OCI-LY7 (cell line): ENCODE measurements around the gene CRIM1. TPM values are rescaled to one million over a fixed set of nuclear protein-coding genes. Genes with fewer than 3 reads are reported as not detected.

ENCODE experiments used
- BruUV-seq: library from RNA; stranded (reverse); fragments of 400-500 nt; replicated peaks from 2 replicates; lab custom pipeline; 2021; lab: Mats Ljungman, UMichigan
- CTCF ChIA-PET: fragments of 300-600 bp; sonication (Branson Sonifier 250); formaldehyde crosslinking; loops from one replicate; lab custom pipeline; 2022; ENCODE audit warnings: antibody characterized with exemption; ENCODE audit not compliant: unreplicated experiment; lab: Charles Lee
- POLR2A ChIA-PET: fragments of 300-600 bp; sonication (Branson Sonifier 250); formaldehyde crosslinking; loops from one replicate; lab custom pipeline; 2022; ENCODE audit warnings: antibody characterized with exemption; lab: Charles Lee
- DNase-seq: peaks from one replicate; pipeline ENCODE4 v3.0.0-alpha.2; 2015; ENCODE audit warnings: low spot score
- H2AFZ ChIP-seq: fragments of 200-600 bp; sonication (generic), shearing (Covaris generic); 2 replicates; pipeline ENCODE4 v1.6.1; 2014; ENCODE audit warnings: mild to moderate bottlenecking, antibody characterized with exemption, low read length, moderate library complexity
- H3K27ac ChIP-seq: fragments of 200-600 bp; sonication (generic); 2 replicates; pipeline ENCODE4 v1.5.1; 2014; ENCODE audit warnings: mixed run types, low read depth, mild to moderate bottlenecking, moderate library complexity, low read length, inconsistent platforms; ENCODE audit not compliant: poor library complexity, severe bottlenecking
- H3K36me3 ChIP-seq: fragments of 200-600 bp; sonication (generic); 2 replicates; pipeline ENCODE4 v1.6.1; 2014; ENCODE audit warnings: mild to moderate bottlenecking, antibody characterized with exemption, low read length, moderate library complexity, mixed read lengths; ENCODE audit not compliant: insufficient read depth
- H3K4me1 ChIP-seq: fragments of 200-600 bp; sonication (generic); 2 replicates; pipeline ENCODE4 v1.5.1; 2014; ENCODE audit warnings: mild to moderate bottlenecking, low read length; ENCODE audit not compliant: insufficient read depth, poor library complexity, severe bottlenecking
- H3K4me2 ChIP-seq: fragments of 200-600 bp; sonication (generic); 2 replicates; pipeline ENCODE4 v1.6.1; 2014; ENCODE audit warnings: mild to moderate bottlenecking, low read length
- H3K4me3 ChIP-seq: fragments of 200-600 bp; sonication (generic); 2 replicates; pipeline ENCODE4 v1.5.1; 2014; ENCODE audit warnings: mild to moderate bottlenecking, low read depth, low read length; ENCODE audit not compliant: poor library complexity, severe bottlenecking
- H3K79me2 ChIP-seq: fragments of 200-600 bp; sonication (generic); 2 replicates; pipeline ENCODE4 v1.6.1; 2016; ENCODE audit warnings: low read depth, mild to moderate bottlenecking, low read length, moderate library complexity, mixed read lengths; ENCODE audit not compliant: insufficient read depth
- H3K9me2 ChIP-seq: fragments of 200-600 bp; sonication (generic); 2 replicates; pipeline ENCODE4 v1.6.1; 2016; ENCODE audit warnings: mild to moderate bottlenecking, low read length, mixed read lengths; ENCODE audit not compliant: insufficient read depth
- H3K9me3 ChIP-seq: fragments of 200-600 bp; sonication (generic); 2 replicates; pipeline ENCODE4 v1.6.1; 2014; ENCODE audit warnings: mild to moderate bottlenecking, mixed run types, low read length, mixed read lengths
- H4K20me1 ChIP-seq: fragments of 200-600 bp; sonication (generic); 2 replicates; pipeline ENCODE4 v1.6.1; 2014; ENCODE audit warnings: mild to moderate bottlenecking, antibody characterized with exemption, low read length, moderate library complexity, mixed read lengths; ENCODE audit not compliant: insufficient read depth
- EZH2phosphoT487 ChIP-seq: fragments of 200-600 bp; sonication (generic); IDR thresholded peaks from 2 replicates; pipeline ENCODE4 v1.6.1; 2018; ENCODE audit warnings: low read depth, borderline replicate concordance, mild to moderate bottlenecking, mixed run types, antibody characterized with exemption, low read length, moderate library complexity, mixed read lengths
- intact Hi-C: fragments of 100-400 bp; cut with micrococcal nuclease; formaldehyde crosslinking; loops from one replicate; pipeline ENCODE4 v1.10.0; 2022; ENCODE audit not compliant: unreplicated experiment
- total RNA-seq, 2 experiments: library from RNA; depleted of rRNA in 1 of 2; stranded (reverse); fragments of >200 nt in 1 of 2; shearing (Covaris generic) in 1 of 2; gene quantifications; 2 replicates each; pipeline ENCODE4 v1.2.3, GENCODE V29; 2014 to 2022
- TF ChIP-seq, protein P1 (sequence below): fragments of 200-600 bp; sonication (generic); conservative IDR thresholded peaks from 2 replicates; pipeline ENCODE4 v1.5.1; 2014; ENCODE audit warnings: mild to moderate bottlenecking, antibody characterized with exemption, low read length, moderate library complexity, mixed read lengths

Gene CRIM1
- total RNA-seq, 2 experiments from 2014 or later = 37.0 to 47.4 TPM

- no TSS peak for BruUV-seq
- H3K9me2 ChIP-seq = no peaks in the 10 kb centered on the region
- H3K4me3 ChIP-seq = no peak overlapping the region
- H3K4me1 ChIP-seq = no peaks in the 10 kb centered on the region
- intact Hi-C loops = no loop called here
- H3K79me2 ChIP-seq = peaks cover 19% of the 10 kb centered on the region; the same call in 1 of the 2 replicates
- H3K9me3 ChIP-seq = no peaks in the 10 kb centered on the region
- ChIA-PET POLR2A (interaction anchor here (0.8 kb wide), 1 partner anchor 131 kb away, joined by 3 read pairs; no protein-coding TSS in a partner anchor), CTCF (no interaction called here)
- no peak overlapping the region for H2AFZ ChIP-seq
- DNase-seq = no peak
- H3K27ac ChIP-seq = no peak overlapping the region
- peaks cover 10% of the 10 kb centered on the region for H4K20me1 ChIP-seq
- H3K4me2 ChIP-seq = no peak overlapping the region
- no peaks in the 10 kb centered on the region for H3K36me3 ChIP-seq
- TF ChIP-seq EZH2phosphoT487 = no peak
- TF ChIP-seq, protein P1, sequence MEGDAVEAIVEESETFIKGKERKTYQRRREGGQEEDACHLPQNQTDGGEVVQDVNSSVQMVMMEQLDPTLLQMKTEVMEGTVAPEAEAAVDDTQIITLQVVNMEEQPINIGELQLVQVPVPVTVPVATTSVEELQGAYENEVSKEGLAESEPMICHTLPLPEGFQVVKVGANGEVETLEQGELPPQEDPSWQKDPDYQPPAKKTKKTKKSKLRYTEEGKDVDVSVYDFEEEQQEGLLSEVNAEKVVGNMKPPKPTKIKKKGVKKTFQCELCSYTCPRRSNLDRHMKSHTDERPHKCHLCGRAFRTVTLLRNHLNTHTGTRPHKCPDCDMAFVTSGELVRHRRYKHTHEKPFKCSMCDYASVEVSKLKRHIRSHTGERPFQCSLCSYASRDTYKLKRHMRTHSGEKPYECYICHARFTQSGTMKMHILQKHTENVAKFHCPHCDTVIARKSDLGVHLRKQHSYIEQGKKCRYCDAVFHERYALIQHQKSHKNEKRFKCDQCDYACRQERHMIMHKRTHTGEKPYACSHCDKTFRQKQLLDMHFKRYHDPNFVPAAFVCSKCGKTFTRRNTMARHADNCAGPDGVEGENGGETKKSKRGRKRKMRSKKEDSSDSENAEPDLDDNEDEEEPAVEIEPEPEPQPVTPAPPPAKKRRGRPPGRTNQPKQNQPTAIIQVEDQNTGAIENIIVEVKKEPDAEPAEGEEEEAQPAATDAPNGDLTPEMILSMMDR = no peak
Observed at GRCh38 chr2:36369163-36369562, 13.6 kb downstream of the CRIM1 start.

DNA sequence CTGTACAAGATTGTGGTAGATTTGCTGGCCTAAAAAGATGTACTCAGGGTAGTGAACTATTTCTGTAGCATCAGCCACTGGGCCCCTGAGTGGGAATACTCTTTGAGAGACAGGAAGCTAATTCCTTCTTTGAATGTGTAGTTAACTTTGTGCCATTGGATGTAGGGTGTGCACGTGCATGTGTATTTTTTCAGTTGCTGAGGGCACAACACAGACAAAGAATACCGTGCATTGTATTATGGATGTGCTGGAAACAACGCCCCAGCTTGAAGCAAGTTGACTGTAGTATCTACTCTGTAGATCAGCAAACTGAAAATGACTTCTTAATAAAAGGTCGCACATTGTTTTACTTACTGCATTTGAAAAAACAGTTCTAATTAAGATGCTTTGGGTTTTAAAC, 14.1 kb downstream of the CRIM1 start:
- H3K79me2 ChIP-seq = peaks cover 16% of the 10 kb centered on the region; the same call in 1 of the 2 replicates
- CTCF ChIA-PET = interaction anchor here (0.6 kb wide), 1 partner anchor 238 kb away, joined by 3 read pairs; no protein-coding TSS in a partner anchor
- no peaks in the 10 kb centered on the region for H3K4me1 ChIP-seq
- DNase-seq = no peak
- H3K9me3 ChIP-seq = no peaks in the 10 kb centered on the region
- POLR2A ChIA-PET = interaction anchor here (0.6 to 1.0 kb wide), 8 partner anchors 9 to 846 kb away, joined by 3 to 9 read pairs (median 3); no protein-coding TSS in a partner anchor
- H2AFZ ChIP-seq = no peak overlapping the region
- H3K4me2 ChIP-seq = no peak overlapping the region
- no TSS peak for BruUV-seq
- no peak overlapping the region for H3K27ac ChIP-seq
- no peaks in the 10 kb centered on the region for H3K9me2 ChIP-seq
- no peak overlapping the region for H3K4me3 ChIP-seq
- no peak for TF ChIP-seq EZH2phosphoT487
- TF ChIP-seq, protein P1 = no peak
- H4K20me1 ChIP-seq = peaks cover 9% of the 10 kb centered on the region
- intact Hi-C loops = no loop called here
- no peaks in the 10 kb centered on the region for H3K36me3 ChIP-seq

DNA sequence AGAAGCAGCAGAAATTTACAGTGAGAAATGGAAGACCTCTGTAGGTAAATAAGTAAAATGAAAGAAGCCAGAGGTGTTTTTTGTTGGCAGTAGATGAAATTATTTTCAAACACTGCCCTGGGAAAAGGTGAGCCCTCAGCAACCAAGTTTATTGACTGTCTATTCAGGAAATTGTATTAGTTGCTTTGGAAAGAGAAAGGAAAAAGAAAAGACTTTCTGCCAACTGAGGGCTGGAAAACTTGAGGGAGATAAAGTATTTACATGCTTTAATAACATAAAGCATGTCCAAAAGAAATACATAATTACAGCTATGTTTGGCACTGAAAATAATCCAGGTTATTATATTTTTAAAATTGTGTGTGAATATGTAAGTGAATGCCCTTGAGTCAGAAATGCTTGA, 14.7 kb downstream of the CRIM1 start:
- intact Hi-C loops = no loop called here
- TF ChIP-seq EZH2phosphoT487 = no peak
- TF ChIP-seq, protein P1 = no peak
- Histone ChIP-seq H3K27ac (no peak overlapping the region), H3K79me2 (peaks cover 16% of the 10 kb centered on the region; the same call in 1 of the 2 replicates), H3K9me2 (no peaks in the 10 kb centered on the region), H2AFZ (no peak overlapping the region), H3K36me3 (no peaks in the 10 kb centered on the region), H3K9me3 (no peaks in the 10 kb centered on the region), H3K4me2 (no peak overlapping the region), H3K4me1 (no peaks in the 10 kb centered on the region), H4K20me1 (peaks cover 9% of the 10 kb centered on the region; the same call in 1 of the 2 replicates), H3K4me3 (no peak overlapping the region)
- no peak for DNase-seq
- ChIA-PET POLR2A (interaction anchor here (0.6 to 1.2 kb wide), 9 partner anchors 8 to 845 kb away, joined by 3 to 9 read pairs (median 3); no protein-coding TSS in a partner anchor), CTCF (interaction anchor here (0.6 kb wide), 1 partner anchor 238 kb away, joined by 3 read pairs; no protein-coding TSS in a partner anchor)
- TSS peak; percentile 14 for BruUV-seq
